ENCODE measurements around the gene GRK2. TPM values are rescaled to one million over a fixed set of nuclear protein-coding genes. Genes with fewer than 3 reads are reported as not detected.

GRK2 gene
- total and polyA plus RNA-seq, 9 of the 15 experiments (the other 6 are each of a cell fraction or from before 2014, with no cell fraction given): 0.24 to 95.8 (median 56.5) TPM

DNA sequence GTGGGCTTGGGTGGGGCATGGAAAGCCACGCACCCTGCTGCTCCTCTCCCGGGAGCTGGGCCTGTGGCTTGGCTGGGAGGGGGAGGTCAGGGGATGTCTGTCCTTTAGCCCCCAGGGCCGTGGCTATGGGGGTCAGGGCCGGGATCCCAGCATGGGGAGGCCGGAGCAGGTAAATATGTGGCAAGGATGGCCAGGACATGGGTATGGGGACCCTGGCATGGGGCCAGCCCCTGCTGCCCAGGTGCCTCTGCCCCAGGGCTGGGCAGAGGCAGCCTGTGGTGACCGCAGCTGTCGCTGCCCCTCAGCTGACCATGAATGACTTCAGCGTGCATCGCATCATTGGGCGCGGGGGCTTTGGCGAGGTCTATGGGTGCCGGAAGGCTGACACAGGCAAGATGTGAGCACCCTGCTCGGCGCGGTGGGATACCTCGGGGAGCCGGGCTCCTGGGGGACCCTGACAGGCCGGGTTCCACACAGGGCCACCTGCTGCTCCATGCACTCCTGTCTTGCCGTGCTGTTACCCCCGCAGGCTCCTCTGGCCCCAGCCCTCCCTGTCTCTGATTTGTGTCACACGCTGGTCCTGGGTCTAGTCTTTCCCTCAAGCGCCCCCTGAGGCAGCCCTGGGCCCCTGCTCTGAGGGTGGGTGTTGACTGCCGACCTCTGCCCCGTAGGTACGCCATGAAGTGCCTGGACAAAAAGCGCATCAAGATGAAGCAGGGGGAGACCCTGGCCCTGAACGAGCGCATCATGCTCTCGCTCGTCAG, 14.7 kb downstream of the GRK2 start:
- no peak overlapping the region for H2AFZ ChIP-seq (ENCODE audit: low read depth, low read length)
- no peak overlapping the region for H3K4me3 ChIP-seq
- no peaks in the 10 kb centered on the region for H3K27me3 ChIP-seq (ENCODE audit: control insufficient read depth in 2 of 2, insufficient read depth in 2 of 2, low read length in 2 of 2)
- peak overlapping the region in 1 of 2 experiments; percentile 64; a peak in 2 of 4 replicates for H3K9ac ChIP-seq (ENCODE audit: insufficient read depth in 1 of 2, low read depth in 2 of 2, low read length in 2 of 2)
- H4K20me1 ChIP-seq (replicated peaks; ENCODE audit: control insufficient read depth, insufficient read depth, low read length): no peaks in the 10 kb centered on the region
- no peak overlapping the region for H3K4me2 ChIP-seq (ENCODE audit: insufficient read depth, low read length)
- in situ Hi-C loops (cut with MboI) (no loop called here), intact Hi-C loops (cut with micrococcal nuclease) (no loop called here)
- WGBS (ENCODE audit: insufficient coverage, low coverage, missing lambda C conversion rate): 96% methylated on average over 23 of the region's 31 CpGs
- no TSS peak for BruUV-seq (replicated peaks)
- H3K79me2 ChIP-seq (ENCODE audit: control insufficient read depth, insufficient read depth, low read length): peaks cover 34% of the 10 kb centered on the region
- peaks cover 23 to 67% of the 10 kb centered on the region in 2 experiments for H3K4me1 ChIP-seq (replicated peaks in 1 of 2; ENCODE audit: control insufficient read depth in 2 of 2, insufficient read depth in 2 of 2, low read length in 2 of 2)
- POLR2A ChIA-PET: interaction anchor here (0.6 kb wide), 1 partner anchor 187 kb away, joined by 3 read pairs; no protein-coding TSS in a partner anchor
- CTCF ChIA-PET (ENCODE audit: low intra/inter-chr PET ratio): no interaction called here
- H3K27ac ChIP-seq (ENCODE audit: extremely low read depth, low read depth, low read length): no peak overlapping the region
- no peaks in the 10 kb centered on the region for H3K9me1 ChIP-seq (ENCODE audit: control insufficient read depth, insufficient read depth, low read length)
- no peak for DNase-seq (ENCODE audit: extremely low read depth in 1 of 4, low spot score in 3 of 4)
- FAIRE-seq: no peak
- no peak for ATAC-seq
- TF ChIP-seq NFIC (IDR thresholded peaks at IDR 0.05): peak; percentile 29; the same call in 1 of the 2 replicates
- TF ChIP-seq, protein P1, sequence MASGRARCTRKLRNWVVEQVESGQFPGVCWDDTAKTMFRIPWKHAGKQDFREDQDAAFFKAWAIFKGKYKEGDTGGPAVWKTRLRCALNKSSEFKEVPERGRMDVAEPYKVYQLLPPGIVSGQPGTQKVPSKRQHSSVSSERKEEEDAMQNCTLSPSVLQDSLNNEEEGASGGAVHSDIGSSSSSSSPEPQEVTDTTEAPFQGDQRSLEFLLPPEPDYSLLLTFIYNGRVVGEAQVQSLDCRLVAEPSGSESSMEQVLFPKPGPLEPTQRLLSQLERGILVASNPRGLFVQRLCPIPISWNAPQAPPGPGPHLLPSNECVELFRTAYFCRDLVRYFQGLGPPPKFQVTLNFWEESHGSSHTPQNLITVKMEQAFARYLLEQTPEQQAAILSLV (tag; IDR thresholded peaks at IDR 0.05): no peak
- H3K9me3 ChIP-seq (replicated peaks; ENCODE audit: control insufficient read depth, insufficient read depth, low read depth, low read length): no peaks in the 10 kb centered on the region
- peaks cover 92% of the 10 kb centered on the region; the same call in 2 of the 3 replicates for H3K36me3 ChIP-seq (ENCODE audit: control insufficient read depth, insufficient read depth, low read length)

All from K562 (cell line).